Activated CD4-positive, alpha-beta T cell treated with anti-CD3 and anti-CD28 coated beads, Interleukin-10, Interleukin-2, amounts not matched to agents 100 ng/mL and 50 ng/mL, durations not matched to agents 16 hours and 8 hours (primary cell): ENCODE measurements around the gene RUNDC1.
"Not testable (repeated sequence)": the region's sequence is repeated elsewhere in the genome, so short reads cannot be mapped to it uniquely, and the experiment has no call there.

ENCODE experiments used
- DNase-seq: peaks from one replicate; pipeline ENCODE4 v3.0.0-alpha.2; 2020

RUNDC1 gene

DNA sequence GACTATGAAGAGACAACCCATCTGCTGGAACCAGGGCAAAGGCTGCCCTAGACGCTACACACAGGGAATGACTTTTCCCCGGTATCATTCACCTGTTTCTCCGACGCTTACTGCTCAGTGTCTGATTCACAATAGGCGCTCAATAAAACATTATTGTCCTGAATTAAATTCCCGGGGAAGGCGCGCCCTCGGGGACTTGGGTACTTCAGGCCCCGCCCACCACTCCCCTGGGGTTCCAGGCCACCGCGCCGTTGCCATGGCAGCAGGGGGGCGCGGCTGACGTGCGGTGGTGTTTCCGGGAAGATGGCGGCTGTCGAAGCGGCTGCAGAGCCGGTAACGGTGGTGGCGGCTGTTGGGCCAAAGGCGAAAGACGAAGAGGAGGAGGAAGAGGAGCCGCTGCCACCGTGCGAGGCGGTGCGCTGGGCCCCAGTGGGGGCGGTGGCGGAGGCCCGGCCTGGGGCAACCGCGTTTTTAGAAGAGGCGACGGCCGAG, at the start of gene RUNDC1:
Gene RUNDC1, plus strand, starts transcription at position 292 of the 492 bp plus-strand sequence. Its CDS starts 12 bp downstream, at position 304.
- DNase-seq = peak; percentile 93

DNA sequence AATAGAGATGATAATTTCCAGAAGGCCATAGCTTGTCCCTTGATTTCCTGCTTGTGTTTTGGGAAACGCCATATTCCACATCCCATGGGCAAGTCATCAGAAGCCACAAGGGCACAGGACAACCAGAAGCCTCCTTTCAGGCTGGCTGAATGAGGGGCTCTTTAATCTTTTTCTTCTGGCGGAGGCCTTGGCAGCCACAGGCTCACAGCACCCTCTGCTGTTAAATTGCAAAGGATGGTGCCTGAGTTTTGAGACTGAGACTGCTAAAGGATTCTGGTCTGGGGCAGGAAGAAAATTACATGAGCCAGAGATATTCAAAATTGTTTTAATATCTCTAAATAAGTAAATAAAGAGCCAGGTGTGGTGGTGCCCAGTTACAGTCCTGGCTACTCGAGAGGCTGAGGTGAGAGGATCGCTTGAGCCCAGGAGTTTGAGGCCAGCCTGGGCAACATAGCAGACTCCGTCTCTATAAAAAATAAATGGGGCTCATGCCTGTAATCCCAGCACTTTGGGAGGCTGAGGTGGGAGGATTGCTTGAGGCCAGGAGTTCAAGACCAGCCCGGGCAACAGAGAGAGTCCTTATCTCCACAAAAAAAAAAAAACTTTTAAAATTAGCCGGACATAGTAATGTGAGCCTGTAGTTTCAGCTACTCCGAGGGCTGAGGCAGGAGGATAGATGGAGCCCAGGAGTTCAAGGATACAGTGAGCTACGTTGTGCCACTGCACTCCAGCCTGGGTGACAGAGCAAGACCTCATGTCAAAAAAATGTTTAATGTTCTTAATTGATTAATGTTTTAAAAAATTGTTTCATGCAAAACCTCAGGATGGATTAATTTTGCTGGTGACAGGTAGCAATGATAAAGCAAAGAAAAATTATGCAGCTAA, 42.4 kb upstream of the RUNDC1 start:
- DNase-seq = peak; percentile 30

DNA sequence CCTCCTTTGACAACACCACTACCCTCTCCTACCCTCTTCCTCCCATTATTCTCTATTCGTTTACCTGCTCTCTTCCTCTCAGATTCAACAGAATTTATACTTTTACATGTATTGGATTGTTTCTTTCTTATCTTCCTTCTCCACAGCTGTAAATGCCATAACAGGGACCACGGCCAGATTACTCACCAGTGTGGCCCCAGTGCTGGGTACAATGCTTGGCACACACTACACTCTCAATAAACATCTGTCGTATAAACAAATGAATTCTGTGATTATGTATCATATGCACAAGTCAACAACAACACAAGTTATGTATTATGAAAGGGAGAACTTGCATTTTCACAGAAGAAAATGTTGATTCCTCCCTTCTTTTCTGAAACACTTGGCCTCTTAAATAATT, 36.2 kb upstream of the RUNDC1 start:
- DNase-seq = no peak

DNA sequence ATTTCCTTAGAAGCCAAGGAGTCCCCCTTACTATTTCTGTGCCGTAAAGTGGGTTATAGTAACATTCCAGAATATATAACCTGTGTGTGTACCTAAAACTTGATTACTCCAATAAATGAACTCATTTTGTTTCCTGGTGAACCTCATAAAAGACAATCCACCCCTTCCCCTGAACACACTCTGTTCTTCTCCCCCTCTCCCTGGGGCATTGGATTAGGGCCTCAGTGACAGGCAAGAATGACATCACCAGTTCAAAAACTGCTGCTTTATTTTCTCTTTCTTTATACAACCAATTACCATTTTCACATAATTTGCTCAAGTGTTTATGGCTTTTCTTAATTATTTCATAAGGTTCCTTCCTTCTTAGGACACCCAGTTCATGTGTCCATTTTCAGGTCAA, 33.6 kb upstream of the RUNDC1 start:
- DNase-seq = no peak

DNA sequence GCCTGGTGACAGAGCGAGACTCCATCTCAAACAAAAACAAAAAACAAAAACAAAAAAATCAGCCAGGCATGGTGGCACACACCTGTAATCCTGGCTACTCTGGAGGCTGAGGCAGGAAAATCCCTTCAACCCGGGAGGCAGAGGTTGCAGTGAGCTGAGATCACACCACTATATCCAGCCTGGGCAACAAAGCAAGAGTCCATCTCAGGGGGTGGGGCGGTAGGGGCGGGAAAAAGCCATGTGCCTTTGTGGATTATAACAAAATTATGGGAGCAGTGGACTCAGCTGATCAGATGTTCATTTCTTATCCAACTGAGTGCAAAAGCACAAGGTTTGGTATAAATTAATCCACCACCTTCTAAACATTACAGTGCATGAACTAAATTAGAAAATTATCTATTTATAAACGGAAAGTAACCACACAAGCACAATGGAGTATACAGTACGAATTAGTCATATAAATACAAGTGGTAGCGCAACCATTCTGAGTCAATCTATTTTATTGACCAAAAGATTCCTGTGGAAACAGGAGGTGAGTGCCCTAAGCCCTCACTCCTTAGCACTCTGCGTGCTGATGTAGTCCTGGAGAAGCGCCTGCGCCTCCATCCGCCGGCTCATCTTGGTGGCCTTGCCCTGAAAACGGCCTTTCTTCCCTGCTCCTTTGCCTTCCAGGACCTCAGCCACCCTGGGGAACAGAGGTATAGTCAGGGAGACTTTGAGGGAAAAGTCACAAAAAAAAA, 30.2 kb upstream of the RUNDC1 start:
- no peak for DNase-seq

DNA sequence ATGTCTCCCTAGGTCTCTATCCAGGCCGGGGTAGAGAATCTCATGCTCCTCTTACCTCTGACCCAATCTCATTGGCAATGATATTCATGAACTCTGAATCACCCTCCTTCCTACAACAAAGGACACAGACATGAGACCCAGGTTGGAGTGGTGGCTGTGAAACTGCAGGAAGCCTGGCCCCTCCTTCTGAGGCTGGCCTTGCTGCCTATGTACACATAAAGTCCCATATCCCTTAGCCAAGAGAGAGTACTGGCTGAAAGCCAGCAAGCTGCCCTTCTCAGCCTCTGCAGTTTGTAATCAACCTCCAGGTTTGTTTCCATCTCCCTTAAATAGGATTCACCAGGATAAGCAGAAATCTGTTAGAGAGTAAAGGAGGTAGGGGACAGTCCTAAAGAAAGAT, 26.7 kb upstream of the RUNDC1 start:
- DNase-seq = no peak

DNA sequence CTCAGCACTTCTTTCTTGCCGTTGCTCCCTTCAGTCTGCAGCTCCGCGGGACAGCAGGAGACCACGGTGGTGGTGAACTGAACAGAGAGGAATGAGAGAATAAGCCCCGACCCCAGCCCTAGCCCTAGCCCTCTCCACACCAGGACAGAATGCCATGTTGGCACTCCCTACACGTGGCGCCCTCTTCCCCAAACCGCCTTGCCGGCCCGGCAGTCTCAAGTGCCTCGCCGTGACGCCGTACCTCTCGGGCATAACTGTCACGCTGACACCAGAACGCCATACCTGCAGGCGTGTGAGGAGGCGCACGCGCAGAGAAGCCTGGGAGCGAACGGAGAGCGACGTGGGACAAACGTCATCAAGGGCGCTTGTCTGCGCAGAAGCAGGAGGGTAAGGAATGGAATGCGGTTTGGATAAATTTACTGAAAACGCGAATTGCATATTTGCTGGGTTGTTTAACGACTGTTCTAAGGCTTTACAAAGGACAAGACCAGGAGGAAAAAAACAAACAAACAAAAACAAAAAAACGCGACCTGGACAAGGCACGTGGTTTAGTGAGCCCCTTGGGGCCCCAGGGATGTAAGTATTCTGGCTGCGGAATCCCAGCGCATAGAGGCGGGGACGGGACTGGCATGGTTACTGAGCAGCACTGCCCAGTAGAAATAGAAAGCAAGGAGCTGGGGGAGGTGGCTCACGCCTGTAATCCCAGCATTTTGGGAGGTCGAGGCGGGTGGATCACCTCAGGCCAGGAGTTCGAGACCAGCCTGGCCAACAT, 16.0 kb upstream of the RUNDC1 start, which contains the start of gene AARSD1:
Gene AARSD1, minus strand, starts transcription at position 294 of the 772 bp plus-strand sequence. Its CDS starts 14 bp downstream, at position 280.
- DNase-seq = peak; percentile 95

DNA sequence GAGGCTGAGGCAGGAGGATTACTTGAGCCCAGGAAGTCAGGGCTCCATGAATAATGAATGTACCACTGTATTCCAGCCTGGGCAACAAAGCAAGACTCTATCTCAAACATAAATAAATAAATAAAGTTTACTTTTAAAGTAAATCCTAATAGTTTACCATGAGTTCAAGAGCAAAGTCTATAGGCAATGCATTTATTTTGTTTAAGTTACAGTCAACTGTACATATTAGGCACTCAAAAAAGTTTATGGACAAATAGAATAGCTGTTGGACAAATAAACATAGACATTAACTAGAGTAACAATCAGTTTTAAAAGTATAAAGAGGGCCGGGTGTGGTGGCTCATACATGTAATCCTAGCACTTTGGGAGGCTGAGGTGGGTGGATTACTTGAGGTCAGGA, 12.4 kb upstream of the RUNDC1 start:
- no peak for DNase-seq

DNA sequence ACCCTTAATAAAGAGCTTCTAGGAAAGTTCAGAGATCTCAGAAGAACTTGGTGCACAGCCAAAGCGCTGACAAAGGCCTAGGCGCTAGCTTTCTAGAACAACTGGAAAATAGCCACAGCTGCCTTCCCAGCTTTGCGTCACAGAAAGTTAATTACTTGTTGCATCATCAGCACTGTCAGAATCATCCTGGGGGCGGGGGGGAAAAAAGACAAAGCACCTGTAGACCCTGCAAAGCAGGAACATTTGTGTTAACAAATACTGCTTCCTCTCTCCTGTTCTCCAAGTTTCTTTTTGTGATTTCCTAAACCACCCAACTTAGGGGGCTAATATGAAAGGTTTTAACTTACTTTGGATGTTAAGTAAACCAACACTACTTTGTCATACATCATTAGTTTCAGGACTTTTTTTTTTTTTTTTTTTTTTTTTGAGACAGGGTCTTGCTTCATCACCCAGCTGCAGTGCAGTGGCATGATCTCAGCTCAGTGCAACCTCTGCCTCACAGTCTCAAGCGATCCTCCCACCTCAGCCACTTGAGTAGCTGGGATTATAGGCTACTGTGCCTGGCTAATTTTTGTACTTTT, 11.3 kb upstream of the RUNDC1 start:
- no peak for DNase-seq

DNA sequence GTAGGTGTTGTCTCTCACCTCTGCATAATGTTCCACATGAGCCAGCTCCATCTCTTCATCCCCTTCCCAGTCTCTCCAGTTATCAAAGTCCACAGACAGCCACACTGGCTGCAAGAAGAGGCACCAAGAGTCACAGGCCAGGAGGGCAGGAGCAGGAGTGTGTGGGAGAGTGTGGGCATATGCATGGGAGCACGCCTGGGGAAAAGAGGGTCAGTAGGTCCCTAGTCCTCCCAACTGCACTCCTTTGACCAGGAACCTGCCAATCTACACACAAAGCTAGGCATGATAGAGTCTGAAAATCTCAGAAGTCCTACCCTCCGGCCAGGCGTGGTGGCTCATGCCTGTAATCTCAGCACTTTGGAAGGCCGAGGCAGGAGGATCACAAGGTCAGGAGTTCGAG, 8.8 kb upstream of the RUNDC1 start:
- DNase-seq = no peak

DNA sequence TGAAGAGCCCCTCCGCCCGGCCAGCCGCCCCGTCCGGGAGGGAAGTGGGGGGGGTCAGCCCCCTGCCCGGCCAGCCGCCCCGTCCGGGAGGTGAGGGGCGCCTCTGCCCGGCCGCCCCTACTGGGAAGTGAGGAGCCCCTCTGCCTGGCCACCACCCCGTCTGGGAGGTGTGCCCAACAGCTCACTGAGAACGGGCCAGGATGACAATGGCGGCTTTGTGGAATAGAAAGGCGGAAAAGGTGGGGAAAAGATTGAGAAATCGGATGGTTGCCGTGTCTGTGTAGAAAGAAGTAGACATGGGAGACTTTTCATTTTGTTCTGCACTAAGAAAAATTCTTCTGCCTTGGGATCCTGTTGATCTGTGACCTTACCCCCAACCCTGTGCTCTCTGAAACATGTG, 7.0 kb upstream of the RUNDC1 start:
- not testable (repeated sequence) for DNase-seq

DNA sequence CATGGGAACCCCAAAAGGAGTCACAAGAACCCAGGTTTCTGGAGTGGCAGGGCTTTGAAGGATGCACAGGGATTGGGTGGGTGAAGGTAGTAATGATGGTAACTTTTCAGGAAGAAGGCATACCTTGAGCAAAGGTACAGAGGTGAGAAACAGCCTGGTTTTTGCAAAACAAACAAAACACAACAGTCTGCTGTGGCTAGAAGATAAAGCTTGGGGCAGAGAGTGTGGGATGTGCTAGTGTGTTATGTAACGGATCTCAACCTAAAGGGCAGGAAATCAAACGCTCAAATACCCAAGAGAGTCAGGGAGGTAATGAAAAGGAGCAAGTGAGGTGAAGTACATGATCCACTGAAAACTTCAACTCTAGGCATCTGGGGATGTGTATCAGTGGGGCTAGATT, 5.1 kb upstream of the RUNDC1 start:
- no peak for DNase-seq

DNA sequence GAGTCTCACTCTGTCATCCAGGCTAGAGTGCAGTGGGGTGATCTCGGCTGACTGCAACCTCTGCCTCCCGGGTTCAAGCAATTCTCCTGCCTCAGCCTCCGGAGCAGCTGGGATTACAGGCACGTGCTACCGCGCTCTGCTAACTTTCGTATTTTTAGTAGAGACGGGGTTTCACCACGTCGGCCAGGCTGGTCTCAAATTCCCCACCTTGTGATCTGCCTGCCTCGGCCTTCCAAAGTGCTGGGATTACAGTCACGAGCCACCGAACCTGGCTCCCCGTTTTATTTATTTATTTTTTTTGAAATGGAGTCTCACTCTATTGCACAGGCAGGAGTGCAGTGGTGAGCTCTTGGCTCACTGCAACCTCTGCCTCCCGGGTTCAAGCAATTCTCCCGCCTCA, 4.7 kb upstream of the RUNDC1 start:
- DNase-seq = not testable (repeated sequence)

DNA sequence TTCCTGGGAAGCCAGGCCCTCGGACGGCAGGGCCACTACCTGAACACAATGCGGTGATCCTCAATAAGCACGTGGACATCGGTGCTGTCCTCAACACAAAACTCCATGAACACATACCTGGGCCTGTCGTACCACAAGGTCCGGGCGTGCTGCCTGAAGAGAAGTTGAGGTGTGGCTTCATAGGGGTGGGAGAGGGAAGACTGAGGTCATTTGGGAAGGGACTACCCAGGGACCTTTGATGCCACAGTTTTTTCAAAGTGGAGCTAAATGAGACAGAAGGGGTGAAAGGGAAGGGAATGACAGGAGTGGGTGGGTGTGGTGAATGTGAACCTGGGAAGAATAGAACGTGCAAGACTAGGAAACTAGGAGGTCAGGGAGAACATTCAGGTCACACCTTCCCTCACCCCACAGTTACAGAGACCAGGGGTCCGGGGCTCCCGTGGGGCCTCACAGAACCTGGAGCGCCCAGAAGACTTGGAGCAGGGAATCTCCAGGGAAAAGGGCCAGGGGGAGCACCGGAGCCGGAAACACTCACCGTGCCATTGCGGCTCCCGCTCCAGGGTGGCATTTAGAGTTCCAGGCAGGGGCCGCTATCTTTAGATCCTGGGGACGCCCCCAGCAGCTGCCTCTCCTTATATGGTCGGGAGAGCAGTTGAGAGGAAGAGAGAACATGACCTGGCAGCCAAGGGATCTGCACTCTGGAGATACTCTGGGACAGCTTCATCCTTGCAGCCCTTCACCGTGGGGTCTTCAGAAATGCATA, 673 bp upstream of the RUNDC1 start, which contains the start of gene PTGES3L:
Gene PTGES3L, minus strand, starts transcription at position 570 of the 763 bp plus-strand sequence. Its CDS starts 27 bp downstream, at position 543.
- peak; percentile 32 for DNase-seq

DNA sequence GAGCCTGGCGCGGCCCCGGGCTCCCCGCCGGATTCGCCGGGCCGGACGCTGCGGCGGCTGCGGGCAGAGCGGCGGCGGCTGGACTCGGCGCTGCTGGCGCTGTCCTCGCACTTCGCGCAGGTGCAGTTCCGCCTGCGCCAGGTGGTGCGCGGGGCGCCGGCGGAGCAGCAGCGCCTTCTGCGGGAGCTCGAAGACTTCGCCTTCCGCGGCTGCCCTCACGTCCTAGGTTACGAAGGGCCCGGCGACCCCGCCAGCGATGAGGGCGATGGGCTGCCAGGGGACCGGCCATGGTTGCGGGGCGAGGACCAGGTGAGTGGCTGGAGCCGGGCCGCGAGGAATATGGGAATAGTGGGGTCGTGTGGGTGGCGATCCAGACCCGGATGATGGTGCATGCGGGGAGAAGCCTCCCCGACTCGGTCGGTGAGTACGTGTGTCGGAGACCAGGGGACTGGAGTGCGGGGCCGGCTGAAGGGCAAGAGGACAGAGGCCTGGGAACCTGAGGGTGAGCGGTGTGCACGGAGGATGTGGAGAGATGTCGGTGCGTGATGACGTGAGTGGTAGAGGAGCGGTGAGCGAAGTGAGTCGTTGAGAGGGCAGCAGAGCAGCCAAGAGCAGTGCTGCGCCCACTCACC, 517 bp downstream of the RUNDC1 start:
- DNase-seq = peak; percentile 79

DNA sequence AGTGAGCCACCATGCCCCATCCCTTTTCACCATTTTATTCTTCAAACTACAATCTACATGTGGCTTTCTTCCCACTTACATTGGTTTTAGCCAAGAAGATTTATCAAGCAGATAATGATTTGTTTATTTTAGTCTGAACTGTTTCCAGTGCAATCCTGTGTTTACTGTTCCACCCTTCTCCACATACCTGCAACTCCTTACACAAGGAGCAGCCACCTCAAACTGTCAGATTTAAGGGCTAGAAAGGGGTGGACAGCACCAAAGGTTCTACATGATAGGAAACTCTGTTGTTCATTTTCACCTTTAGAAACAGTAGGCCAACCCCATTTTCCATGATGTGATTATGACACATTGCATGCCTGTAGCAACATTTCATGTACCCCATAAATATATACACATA, 1.9 kb downstream of the RUNDC1 start:
- DNase-seq = no peak

DNA sequence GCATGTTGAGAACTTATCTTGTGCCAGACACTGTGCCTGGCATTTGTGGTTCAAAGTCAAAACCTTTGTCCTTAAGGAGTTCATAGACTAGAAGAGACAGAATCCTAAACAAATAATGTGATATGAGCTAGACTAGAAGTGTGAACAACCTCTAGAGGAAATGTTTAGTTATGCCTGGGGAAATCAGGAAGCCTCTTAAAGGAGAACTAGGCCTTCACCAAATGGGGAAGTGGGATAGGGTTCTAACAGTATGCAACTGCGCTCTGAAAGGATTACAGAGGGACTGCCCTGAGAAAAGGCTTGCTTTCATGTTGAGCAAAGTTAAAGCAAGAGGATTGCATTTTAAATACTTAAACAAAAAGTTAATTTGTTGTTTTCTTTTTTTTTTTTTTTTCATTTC, 4.9 kb downstream of the RUNDC1 start:
- DNase-seq = no peak

DNA sequence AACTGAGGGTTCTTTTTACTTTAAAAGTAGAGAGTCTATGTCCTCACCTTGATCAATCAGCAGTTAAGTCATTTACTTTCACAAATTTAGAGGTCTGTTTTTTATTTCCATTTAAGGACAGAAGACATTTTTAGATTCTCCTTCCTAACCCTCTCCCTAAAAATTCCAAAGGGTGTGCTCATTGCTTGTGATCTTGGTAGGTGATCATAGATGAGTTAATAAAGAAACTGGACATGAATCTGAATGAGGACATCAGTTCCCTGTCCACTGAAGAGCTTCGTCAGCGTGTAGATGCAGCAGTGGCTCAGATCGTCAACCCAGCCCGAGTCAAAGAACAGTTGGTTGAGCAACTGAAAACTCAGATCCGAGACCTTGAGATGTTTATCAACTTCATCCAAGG, 8.8 kb downstream of the RUNDC1 start:
- no peak for DNase-seq

DNA sequence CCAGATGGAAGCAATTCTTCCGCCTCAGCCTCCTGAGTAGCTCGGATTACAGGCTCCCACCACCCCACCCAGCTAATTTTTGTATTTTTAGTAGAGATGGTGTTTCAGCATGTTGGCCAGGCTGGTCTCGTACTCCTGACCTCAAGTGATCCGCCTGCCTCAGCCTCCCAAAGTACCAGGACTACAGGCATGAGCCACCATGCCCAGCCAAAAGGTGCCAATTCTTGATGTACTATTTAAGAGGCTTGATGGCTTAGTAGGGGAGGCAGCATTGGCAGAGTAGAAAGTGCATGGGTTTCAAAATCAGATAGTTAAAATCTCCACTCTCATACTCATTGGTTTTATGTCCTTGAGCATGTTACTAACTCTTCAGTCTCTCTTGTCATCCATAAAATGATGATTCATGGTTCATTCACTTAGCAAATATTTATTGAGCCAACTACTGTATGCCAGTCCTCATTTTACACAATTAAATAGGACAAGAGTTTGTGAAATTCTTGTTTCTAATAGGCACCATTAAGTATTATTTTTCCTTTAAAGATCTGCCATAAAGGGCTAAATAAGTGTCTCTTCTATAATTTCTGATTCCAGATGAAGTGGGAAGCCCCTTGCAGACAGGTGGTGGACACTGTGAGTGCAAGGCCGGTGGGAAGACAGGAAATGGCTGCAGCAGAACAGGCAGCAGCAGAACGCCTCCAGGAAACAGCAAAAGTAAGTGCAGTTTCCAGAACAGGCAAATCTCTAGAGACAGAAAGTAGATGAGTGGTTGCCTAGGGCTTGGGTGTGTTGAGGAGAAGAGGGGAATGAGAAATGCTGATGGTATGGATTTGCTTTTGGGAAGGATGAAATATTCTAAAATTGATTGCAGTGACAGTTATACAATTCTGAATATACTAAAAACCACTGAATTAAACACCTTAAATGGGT, 9.6 kb downstream of the RUNDC1 start:
- no peak for DNase-seq

DNA sequence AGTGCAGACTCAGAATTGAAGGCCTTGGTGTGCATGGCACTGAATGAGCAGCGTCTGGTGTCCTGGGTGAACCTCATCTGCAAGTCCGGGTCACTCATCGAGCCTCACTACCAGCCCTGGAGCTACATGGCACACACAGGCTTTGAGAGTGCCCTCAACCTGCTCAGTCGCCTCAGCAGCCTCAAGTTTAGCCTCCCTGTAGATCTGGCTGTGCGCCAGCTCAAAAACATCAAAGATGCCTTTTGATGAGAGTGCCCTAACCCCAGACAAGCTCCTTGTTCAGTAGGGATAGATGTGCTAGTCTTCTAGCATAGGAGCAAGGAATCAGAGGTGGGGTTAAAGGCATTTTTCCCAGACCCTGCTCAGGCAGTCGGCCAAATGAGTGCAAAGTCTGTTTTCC, 11.1 kb downstream of the RUNDC1 start:
- DNase-seq = no peak
